ENCODE results near the gene TRAPPC2L. TPM values are rescaled to one million over a fixed set of nuclear protein-coding genes. Genes with fewer than 3 reads are reported as not detected.

Gene TRAPPC2L
- total RNA-seq, 4 donors from 2014 or later = 30.9 to 49.4 (median 35.4) TPM

DNA sequence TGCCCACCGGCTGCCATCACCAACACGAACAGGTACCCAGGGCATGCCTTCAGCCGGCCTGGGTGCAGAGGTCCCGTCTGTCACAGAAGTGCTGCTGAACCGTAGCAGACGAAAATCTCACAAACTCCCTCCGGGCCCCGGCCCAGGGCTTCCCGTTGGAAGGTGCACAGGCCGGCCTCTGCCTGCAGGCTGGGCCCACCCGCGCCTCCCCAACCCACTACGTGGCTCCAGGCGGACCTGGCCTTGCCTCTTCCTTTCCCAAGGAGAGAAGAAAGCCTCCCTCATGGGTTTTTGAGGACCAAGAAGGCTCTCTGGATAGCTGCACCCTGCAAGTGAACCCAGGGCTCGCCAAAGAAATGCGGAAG, 55.0 kb downstream of the TRAPPC2L start:
- TF ChIP-seq, protein P1, sequence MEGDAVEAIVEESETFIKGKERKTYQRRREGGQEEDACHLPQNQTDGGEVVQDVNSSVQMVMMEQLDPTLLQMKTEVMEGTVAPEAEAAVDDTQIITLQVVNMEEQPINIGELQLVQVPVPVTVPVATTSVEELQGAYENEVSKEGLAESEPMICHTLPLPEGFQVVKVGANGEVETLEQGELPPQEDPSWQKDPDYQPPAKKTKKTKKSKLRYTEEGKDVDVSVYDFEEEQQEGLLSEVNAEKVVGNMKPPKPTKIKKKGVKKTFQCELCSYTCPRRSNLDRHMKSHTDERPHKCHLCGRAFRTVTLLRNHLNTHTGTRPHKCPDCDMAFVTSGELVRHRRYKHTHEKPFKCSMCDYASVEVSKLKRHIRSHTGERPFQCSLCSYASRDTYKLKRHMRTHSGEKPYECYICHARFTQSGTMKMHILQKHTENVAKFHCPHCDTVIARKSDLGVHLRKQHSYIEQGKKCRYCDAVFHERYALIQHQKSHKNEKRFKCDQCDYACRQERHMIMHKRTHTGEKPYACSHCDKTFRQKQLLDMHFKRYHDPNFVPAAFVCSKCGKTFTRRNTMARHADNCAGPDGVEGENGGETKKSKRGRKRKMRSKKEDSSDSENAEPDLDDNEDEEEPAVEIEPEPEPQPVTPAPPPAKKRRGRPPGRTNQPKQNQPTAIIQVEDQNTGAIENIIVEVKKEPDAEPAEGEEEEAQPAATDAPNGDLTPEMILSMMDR (IDR thresholded peaks at IDR 0.05; ENCODE audit: low read depth) = no peak

Other genes starting within 250 kb of the TRAPPC2L start
- gene IL17C, start 218.6 kb upstream of the TRAPPC2L start, total RNA-seq = not detected
- gene CYBA, start 206.1 kb upstream of the TRAPPC2L start, total RNA-seq = 100 to 1,000 TPM in 3 of 4 donors, 10 to 100 TPM in 1; 78.0 to 495 (median 196) TPM
- gene MVD, start 194.0 kb upstream of the TRAPPC2L start, total RNA-seq = 10 to 100 TPM; 10.1 to 23.4 (median 16.9) TPM
- 1 to 10 TPM in 3 of 4 donors, under 1 TPM in 1; 0.94 to 2.0 (median 1.5) TPM for gene SNAI3, start 170.6 kb upstream of the TRAPPC2L start, total RNA-seq
- gene RNF166, start 150.7 kb upstream of the TRAPPC2L start, total RNA-seq = 10 to 100 TPM; 15.4 to 26.2 (median 19.7) TPM
- 1 to 10 TPM; 3.2 to 6.0 (median 4.8) TPM for gene CTU2, start 150.6 kb upstream of the TRAPPC2L start, total RNA-seq
- gene PIEZO1, start 71.9 kb upstream of the TRAPPC2L start, total RNA-seq = 100 to 1,000 TPM; 101 to 364 (median 121) TPM
- gene CDT1, start 53.3 kb upstream of the TRAPPC2L start, total RNA-seq = 1 to 10 TPM in 2 of 4 donors, not detected in 2; 1.1 to 2.0 TPM
- 100 to 1,000 TPM in 2 of 4 donors, 10 to 100 TPM in 2; 74.8 to 135 (median 101) TPM for gene APRT, start 45.2 kb upstream of the TRAPPC2L start, total RNA-seq
- gene GALNS, start 180 bp upstream of the TRAPPC2L start, total RNA-seq = 10 to 100 TPM; 17.2 to 48.6 (median 18.2) TPM
- gene PABPN1L, start 9.5 kb downstream of the TRAPPC2L start, total RNA-seq = not detected
- gene CBFA2T3, start 120.1 kb downstream of the TRAPPC2L start, total RNA-seq = 1 to 10 TPM in 2 of 4 donors, under 1 TPM in 2; 0.49 to 6.6 (median 1.1) TPM
- gene ACSF3, start 236.7 kb downstream of the TRAPPC2L start, total RNA-seq = 10 to 100 TPM; 17.4 to 40.1 (median 22.5) TPM

Data from subcutaneous adipose tissue (tissue), 4 donors.